ENCODE results near the gene SPRR1B.

DNA sequence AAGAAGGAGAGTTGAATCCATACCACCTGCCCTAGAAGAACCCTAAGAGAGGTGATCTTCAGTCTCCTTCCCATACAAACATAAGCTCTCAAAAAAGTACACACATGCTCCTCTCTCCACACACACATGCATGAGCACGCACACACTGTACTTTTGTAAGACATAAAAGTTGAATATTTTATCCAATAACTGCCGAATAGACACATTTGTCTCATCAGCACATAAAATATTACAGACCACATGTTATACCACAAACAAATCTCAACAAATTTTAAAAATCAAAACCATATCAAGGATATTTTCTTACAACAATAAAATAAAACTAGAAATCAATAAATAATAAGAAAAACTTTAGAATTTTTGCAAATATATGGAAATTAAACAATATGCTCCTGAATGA is 44.4 kb upstream of the SPRR1B start:
- TF ChIP-seq EP300 (IDR thresholded peaks at IDR 0.05; ENCODE audit: low read depth): no peak
- TF ChIP-seq POLR2A (IDR thresholded peaks at IDR 0.05): no peak
- no peak for TF ChIP-seq POLR2AphosphoS5 (IDR thresholded peaks at IDR 0.05)
- TF ChIP-seq, protein P1, sequence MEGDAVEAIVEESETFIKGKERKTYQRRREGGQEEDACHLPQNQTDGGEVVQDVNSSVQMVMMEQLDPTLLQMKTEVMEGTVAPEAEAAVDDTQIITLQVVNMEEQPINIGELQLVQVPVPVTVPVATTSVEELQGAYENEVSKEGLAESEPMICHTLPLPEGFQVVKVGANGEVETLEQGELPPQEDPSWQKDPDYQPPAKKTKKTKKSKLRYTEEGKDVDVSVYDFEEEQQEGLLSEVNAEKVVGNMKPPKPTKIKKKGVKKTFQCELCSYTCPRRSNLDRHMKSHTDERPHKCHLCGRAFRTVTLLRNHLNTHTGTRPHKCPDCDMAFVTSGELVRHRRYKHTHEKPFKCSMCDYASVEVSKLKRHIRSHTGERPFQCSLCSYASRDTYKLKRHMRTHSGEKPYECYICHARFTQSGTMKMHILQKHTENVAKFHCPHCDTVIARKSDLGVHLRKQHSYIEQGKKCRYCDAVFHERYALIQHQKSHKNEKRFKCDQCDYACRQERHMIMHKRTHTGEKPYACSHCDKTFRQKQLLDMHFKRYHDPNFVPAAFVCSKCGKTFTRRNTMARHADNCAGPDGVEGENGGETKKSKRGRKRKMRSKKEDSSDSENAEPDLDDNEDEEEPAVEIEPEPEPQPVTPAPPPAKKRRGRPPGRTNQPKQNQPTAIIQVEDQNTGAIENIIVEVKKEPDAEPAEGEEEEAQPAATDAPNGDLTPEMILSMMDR (IDR thresholded peaks at IDR 0.05): no peak

Data from transverse colon (tissue), 4 donors.